PC-9 (cell line): Measurements from ENCODE around the gene LRP1B.

Source experiments
- CTCF ChIP-seq: fragments of 200-600 bp; sonication (generic); conservative IDR thresholded peaks from 2 replicates; pipeline ENCODE4 v1.6.1; 2017; ENCODE audit warnings: mixed run types, antibody characterized with exemption, mild to moderate bottlenecking, moderate library complexity
- EZH2 ChIP-seq: fragments of 200-600 bp; sonication (generic); IDR thresholded peaks from 2 replicates; pipeline ENCODE4 v1.8.0; 2017; ENCODE audit warnings: antibody characterized with exemption, low read depth

- no peak for TF ChIP-seq CTCF
- TF ChIP-seq EZH2: no peak
These were observed 1491.2 kb downstream of the LRP1B start for GRCh38 chr2:140639628-140640027.
